Embryonic facial prominence (tissue), 1 donor: ENCODE measurements around the gene FGD2.

Source experiments
- DNase-seq: peaks from one replicate; pipeline ENCODE4 v3.0.0-alpha.2; 2016; ENCODE audit errors: extremely low spot score

The FGD2 gene, protein sequence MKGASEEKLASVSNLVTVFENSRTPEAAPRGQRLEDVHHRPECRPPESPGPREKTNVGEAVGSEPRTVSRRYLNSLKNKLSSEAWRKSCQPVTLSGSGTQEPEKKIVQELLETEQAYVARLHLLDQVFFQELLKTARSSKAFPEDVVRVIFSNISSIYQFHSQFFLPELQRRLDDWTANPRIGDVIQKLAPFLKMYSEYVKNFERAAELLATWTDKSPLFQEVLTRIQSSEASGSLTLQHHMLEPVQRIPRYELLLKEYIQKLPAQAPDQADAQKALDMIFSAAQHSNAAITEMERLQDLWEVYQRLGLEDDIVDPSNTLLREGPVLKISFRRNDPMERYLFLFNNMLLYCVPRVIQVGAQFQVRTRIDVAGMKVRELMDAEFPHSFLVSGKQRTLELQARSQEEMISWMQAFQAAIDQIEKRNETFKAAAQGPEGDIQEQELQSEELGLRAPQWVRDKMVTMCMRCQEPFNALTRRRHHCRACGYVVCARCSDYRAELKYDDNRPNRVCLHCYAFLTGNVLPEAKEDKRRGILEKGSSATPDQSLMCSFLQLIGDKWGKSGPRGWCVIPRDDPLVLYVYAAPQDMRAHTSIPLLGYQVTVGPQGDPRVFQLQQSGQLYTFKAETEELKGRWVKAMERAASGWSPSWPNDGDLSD

DNA sequence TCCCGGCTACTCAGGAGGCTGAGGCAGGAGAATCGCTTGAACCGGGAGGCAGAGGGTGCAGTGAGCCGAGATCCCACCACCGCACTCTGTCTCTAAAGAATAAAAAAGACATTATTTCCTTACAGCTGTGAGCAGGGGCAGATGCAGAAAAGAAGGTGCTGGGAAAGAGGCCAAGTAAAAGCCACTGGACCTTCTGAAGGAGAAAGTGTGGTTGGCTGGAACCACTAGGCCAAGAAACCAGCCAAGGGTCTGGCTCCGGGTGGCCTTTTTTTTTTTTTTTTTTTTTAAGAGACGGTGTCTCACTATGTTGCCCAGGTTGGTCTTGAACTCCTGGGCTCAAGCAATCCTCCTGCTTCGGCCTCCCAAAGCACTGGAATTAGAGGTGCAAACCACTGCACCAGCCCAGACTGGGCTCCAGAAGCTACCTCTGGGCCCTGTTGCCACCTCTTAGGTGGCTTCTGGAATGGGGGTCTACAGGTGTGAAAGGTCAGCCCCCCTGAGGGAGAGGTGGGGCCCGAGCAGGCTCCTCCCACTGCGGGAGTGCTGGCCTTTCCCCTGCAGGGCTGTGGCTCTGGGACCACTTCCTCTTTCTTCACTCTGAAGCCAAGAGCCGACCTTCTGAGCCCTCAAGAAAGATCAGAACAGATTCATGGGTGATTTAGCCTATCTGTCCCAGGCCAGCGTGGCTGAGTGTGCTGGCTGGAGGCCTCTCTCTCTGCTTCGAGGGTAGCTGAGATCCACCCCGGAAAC lies at the start of gene FGD2:
TSS of gene FGD2 (plus strand) at position 595 of the 750 bp plus-strand sequence. CDS start 163 bp downstream, outside the sequence.
- no peak for DNase-seq

DNA sequence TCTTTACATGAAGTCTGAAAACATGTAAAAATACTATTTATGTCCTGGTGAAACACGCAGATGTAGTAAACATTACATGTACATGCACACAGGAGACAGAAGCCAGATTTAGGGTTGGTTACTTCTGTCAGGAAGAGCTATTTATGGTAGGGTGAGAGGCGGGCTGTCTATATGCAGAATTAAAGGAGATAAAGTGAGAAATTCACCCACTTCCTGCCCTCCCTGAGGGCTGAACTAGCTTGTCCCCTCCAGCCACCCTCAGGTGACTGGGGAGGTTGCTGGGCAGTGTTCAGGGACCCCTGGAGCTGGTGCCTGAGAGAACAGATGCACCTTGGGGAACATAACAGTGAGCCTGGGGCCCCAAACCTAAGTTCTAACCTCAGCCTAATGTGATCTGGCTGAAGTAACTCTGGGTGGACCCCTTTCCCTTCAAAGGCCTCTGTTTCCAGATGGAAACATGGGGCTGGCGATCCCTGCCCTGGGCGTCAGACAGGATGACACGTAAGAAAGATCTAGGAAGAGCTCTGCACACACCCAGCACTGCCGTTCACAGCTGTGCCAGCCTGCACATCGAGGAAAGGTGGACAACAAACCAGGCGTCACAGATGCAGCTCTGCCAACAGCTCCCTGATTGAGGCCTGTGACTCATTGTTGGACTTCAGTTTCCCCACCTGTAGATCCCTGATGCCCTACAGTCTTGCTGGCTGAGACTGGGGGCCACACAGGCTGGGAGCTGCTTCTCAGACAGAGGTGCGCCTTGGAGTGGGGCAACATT lies 49.6 kb upstream of the FGD2 start:
- DNase-seq: no peak

- DNase-seq: no peak
These were observed 49.0 kb upstream of the FGD2 start for GRCh38 chr6:36956446-36956820.

DNA sequence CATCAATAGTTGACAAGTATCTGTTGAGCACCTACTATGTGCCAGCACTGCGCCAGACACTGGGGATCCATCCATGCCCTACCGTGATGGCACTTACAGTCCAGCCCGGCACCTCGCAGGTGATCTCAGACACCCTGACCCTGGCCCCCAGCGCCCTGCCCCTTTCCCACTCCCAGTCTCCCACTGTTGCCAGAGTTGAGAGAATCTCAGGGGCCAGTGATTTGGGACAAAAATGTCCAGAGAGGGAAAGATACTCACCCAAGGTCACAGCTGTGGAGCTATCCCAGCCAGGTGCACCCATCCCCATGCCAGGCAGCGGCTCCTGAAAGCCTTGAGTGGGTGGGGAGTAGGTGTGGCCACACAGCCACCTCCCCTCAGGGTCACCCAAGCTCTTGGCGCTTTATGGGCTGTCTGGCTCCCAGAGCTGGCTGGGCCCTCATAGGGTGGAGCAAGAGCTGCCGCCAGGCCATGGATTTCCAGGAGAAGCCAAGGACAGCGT lies 47.6 kb upstream of the FGD2 start:
- no peak for DNase-seq

- DNase-seq: no peak
These were observed 46.5 kb upstream of the FGD2 start for GRCh38 chr6:36958775-36959554.

DNA sequence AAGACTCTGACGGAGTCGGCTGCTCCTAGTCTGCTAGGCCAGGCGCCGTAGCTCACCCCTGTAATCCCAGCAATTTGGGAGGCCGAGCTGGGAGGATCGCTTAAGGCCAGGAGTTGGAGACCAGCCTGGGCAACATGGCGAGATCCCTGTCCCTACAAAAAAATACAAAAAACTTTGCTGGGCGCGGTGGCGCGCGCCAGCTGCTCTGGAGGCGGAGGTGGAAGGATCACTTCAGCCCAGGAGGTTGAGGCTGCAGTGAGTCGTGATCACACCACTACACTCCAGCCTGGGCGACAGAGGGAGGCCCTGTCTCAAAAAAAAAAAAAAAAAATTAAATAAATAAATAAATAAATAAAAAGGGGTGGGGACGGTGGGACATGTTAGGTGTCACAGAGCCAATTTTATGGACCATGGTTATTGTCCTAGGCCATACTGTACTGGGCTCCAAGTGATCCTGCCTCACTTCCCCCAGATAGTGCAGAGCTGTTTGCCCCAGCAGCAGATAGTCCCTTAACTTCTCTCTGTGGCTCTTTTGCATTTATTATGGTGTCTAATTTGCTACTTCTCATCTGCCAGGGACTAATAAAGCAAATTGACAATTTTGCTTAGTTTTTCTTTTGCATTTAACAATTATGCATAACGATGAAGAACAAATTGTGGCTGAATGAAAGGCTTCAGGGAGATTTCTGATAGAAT lies 45.8 kb upstream of the FGD2 start:
- no peak for DNase-seq

- no peak for DNase-seq
These were observed 43.7 kb upstream of the FGD2 start for GRCh38 chr6:36961441-36962435.

- DNase-seq: no peak
These were observed 42.6 kb upstream of the FGD2 start for GRCh38 chr6:36962874-36963273.

- no peak for DNase-seq
These were observed 41.8 kb upstream of the FGD2 start for GRCh38 chr6:36963451-36964290.

DNA sequence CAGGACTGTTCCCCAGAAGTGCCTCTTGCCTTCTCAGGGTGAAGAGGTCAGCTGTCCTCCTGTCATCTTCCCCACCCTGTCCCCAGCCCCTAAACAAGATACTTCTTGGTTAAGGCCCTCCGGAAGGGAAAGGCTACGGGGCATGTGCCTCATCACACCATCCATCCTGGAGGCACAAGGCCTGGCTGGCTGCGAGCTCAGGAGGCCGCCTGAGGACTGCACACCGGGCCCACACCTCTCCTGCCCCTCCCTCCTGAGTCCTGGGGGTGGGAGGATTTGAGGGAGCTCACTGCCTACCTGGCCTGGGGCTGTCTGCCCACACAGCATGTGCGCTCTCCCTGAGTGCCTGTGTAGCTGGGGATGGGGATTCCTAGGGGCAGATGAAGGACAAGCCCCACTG lies 41.1 kb upstream of the FGD2 start:
- DNase-seq: no peak

GRCh38 chr6:36964908-36965307 lies 40.5 kb upstream of the FGD2 start:
- no peak for DNase-seq

DNA sequence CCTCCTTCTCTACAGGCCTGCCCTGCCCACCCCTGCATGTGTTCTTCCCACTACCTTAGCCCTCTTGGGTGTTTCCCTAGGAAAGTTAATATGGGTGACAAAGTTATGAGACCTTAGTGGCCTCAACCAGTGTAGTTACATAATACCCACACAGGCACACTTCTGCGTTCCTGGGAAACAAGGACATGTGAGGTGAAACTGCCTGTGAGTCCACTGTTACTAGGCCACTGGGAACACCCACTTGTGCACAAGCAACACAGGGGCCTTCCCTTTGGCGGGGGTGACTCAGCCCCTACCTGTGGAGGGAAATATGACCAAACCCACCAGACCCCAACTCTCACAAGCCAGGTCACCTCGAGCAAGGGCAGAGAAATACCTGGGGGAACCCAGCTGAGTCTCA lies 38.2 kb upstream of the FGD2 start:
- no peak for DNase-seq

GRCh38 chr6:36967757-36968156 lies 37.7 kb upstream of the FGD2 start:
- DNase-seq: no peak

GRCh38 chr6:36968266-36968977 lies 37.0 kb upstream of the FGD2 start:
- DNase-seq: no peak

GRCh38 chr6:36969240-36969691 lies 36.2 kb upstream of the FGD2 start:
- DNase-seq: no peak

DNA sequence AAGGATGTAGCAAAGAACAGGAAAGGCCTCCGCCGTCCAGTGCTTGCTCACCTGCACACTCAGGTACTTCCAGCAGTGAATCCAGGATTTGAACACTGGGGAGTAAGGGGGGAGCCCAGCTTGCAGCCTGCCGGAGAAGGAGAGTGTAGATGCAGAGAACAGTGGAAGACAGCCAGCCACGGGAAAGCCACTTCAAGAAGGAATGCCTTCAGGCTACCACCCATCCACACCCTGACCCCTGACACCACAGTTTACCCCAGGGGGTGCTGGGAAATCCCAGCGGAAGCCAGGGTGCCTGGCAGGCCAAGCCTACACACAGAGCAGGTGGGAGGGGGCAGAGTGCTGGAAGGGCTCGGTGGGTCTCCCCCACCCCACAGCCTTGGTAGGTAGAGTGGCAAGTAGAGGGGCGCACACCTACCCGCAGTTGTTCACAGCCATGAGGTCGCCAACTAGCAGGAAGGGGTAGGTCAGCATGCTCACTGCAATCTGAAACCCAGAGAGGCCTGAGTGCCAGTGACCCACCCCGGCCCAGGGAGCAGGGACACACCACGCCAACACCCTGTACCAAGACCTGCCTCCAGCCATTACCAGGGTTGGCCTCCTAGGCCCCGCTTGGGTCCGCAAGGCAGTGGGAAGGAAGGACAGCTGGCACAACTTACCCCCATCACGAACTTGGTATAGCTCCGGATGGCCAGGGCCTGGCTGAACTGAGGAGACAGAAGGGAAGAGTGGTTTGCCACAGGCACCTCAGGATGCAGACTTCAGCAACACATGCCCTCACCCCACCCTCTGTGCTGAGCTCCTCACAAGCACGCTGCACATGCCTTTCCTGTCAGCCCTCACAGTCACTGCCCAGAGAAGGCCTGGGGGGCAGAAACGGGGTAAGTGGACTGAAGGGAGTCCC lies 35.2 kb upstream of the FGD2 start:
- no peak for DNase-seq
